ENCODE data around the gene HAL. TPM values are rescaled to one million over a fixed set of nuclear protein-coding genes. Genes with fewer than 3 reads are reported as not detected.

Gene HAL
- total RNA-seq, 1 experiment from 2014 or later: 0.39 TPM

GRCh38 chr12:95942524-95943329 lies 53.4 kb downstream of the HAL start, which contains the start of gene CCDC38 (continued):
- TF ChIP-seq NFYB (CRISPR knock-in tag; conservative IDR thresholded peaks at IDR 0.05; ENCODE audit: low read depth) (no peak), TEAD1 (CRISPR knock-in tag; IDR thresholded peaks at IDR 0.05) (no peak), ZNF263 (CRISPR knock-in tag; IDR thresholded peaks at IDR 0.05; ENCODE audit: low read depth) (peak; percentile 50; the same call in 1 of the 2 replicates), RELA (CRISPR knock-in tag; IDR thresholded peaks at IDR 0.05; ENCODE audit: borderline replicate concordance) (no peak), STAT6 (CRISPR knock-in tag; conservative IDR thresholded peaks at IDR 0.05; ENCODE audit: low read depth) (no peak), IRF1 (CRISPR knock-in tag; IDR thresholded peaks at IDR 0.05) (peak; percentile 64; the same call in 1 of the 2 replicates), GTF2I (CRISPR knock-in tag; conservative IDR thresholded peaks at IDR 0.05) (no peak), ZNF425 (CRISPR knock-in tag; conservative IDR thresholded peaks at IDR 0.05) (no peak)

GRCh38 chr12:95942101-95942523 lies 54.0 kb downstream of the HAL start:
- Mint-ChIP-seq H3K27me3 (ENCODE audit: low read depth) (peaks cover 23% of the 10 kb centered on the region), H3K9me3 (no peaks in the 10 kb centered on the region), H3K27ac (peak overlapping the region; percentile 58; the same call in 1 of the 2 replicates), H3K4me3 (peak overlapping the region; percentile 94), H3K4me1 (peaks cover 23% of the 10 kb centered on the region), H3K36me3 (no peaks in the 10 kb centered on the region)
- ChIA-PET POLR2A (no interaction called here), CTCF (interaction anchor here (0.6 to 4.9 kb wide), 5 partner anchors 16 to 212 kb away, joined by 4 to 46 read pairs (median 5); no protein-coding TSS in a partner anchor)
- no peak for TF ChIP-seq SMAD3 (CRISPR knock-in tag; IDR thresholded peaks at IDR 0.05; ENCODE audit: borderline replicate concordance)
- TF ChIP-seq NFE2L1 (CRISPR knock-in tag; IDR thresholded peaks at IDR 0.05): no peak
- TF ChIP-seq ZNF138 (CRISPR knock-in tag; conservative IDR thresholded peaks at IDR 0.05): no peak
- TF ChIP-seq RORB (CRISPR knock-in tag; IDR thresholded peaks at IDR 0.05): no peak
- TF ChIP-seq MYBL2 (CRISPR knock-in tag; IDR thresholded peaks at IDR 0.05): no peak
- TF ChIP-seq SP1 (CRISPR knock-in tag; conservative IDR thresholded peaks at IDR 0.05): 0 out of 2 replicates have a peak, but pooled peaks have one; percentile 17
- TF ChIP-seq EMX1 (CRISPR knock-in tag; IDR thresholded peaks at IDR 0.05): no peak
- no peak for TF ChIP-seq GABPB1 (CRISPR knock-in tag; IDR thresholded peaks at IDR 0.05)
- ATAC-seq: no peak
- DNase-seq (ENCODE audit: low spot score): no peak

GRCh38 chr12:95940514-95940913 lies 55.6 kb downstream of the HAL start:
- ChIA-PET POLR2A (no interaction called here), CTCF (no interaction called here)
- Mint-ChIP-seq H3K4me3 (no peak overlapping the region), H3K9me3 (no peaks in the 10 kb centered on the region), H3K27ac (no peak overlapping the region), H3K4me1 (peaks cover 16% of the 10 kb centered on the region), H3K36me3 (no peaks in the 10 kb centered on the region), H3K27me3 (ENCODE audit: low read depth) (peaks cover 18% of the 10 kb centered on the region)
- no peak for DNase-seq (ENCODE audit: low spot score)
- TF ChIP-seq ESRRA (CRISPR knock-in tag; IDR thresholded peaks at IDR 0.05; ENCODE audit: borderline replicate concordance) (no peak), ZNF396 (CRISPR knock-in tag; IDR thresholded peaks at IDR 0.05; ENCODE audit: borderline replicate concordance) (no peak), FOXP1 (CRISPR knock-in tag; IDR thresholded peaks at IDR 0.05; ENCODE audit: borderline replicate concordance) (no peak), ELF4 (CRISPR knock-in tag; IDR thresholded peaks at IDR 0.05; ENCODE audit: low read depth) (no peak), GABPB1 (CRISPR knock-in tag; IDR thresholded peaks at IDR 0.05) (peak; percentile 83)
- no peak for ATAC-seq

Measured in WTC11 (cell line).